ENCODE measurements around the gene OTOF. TPM values are rescaled to one million over a fixed set of nuclear protein-coding genes. Genes with fewer than 3 reads are reported as not detected.

OTOF gene
- total and polyA plus RNA-seq, 2 of the 13 experiments (the other 11 are each of a cell fraction or from before 2014, with no cell fraction given) = 0.04 TPM; not detected in 1

DNA sequence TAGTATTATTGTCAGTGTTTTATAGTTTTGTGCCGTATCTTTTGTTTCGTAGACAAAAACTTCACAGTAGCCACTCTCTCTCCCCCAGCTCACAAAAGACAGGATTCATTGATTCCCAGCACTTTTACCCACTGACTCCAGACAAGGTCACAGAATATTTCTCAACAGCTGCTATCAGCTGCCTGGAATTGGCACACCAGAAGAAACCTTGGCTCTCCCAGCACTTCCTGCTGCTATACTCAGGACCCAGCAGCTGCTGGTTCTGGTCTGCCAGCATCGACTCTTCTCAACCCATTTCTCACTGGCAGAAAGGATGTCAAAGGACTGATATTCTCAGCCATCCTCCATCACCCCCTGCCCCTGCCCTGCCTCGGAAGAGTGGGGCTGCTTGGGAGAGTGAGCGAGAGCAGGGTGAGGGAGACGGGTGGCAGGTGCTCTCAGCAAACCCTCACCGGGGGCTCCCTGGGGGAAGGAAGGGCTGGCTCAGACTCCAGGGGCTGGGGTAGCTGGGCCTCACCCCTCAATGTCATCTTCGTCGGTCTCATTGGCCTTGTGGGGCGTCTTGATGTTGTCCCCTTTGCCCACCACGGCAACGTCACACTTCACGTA, 6.1 kb upstream of the OTOF start (continued):
- TF ChIP-seq, protein P1, sequence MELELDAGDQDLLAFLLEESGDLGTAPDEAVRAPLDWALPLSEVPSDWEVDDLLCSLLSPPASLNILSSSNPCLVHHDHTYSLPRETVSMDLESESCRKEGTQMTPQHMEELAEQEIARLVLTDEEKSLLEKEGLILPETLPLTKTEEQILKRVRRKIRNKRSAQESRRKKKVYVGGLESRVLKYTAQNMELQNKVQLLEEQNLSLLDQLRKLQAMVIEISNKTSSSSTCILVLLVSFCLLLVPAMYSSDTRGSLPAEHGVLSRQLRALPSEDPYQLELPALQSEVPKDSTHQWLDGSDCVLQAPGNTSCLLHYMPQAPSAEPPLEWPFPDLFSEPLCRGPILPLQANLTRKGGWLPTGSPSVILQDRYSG (CRISPR knock-in tag; IDR thresholded peaks at IDR 0.05) = no peak
- TF ChIP-seq ZNF121 (CRISPR knock-in tag; IDR thresholded peaks at IDR 0.05) = no peak
- TF ChIP-seq, protein P2, sequence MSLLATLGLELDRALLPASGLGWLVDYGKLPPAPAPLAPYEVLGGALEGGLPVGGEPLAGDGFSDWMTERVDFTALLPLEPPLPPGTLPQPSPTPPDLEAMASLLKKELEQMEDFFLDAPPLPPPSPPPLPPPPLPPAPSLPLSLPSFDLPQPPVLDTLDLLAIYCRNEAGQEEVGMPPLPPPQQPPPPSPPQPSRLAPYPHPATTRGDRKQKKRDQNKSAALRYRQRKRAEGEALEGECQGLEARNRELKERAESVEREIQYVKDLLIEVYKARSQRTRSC (CRISPR knock-in tag; IDR thresholded peaks at IDR 0.05; ENCODE audit: low read depth) = no peak
- TF ChIP-seq, protein P3, sequence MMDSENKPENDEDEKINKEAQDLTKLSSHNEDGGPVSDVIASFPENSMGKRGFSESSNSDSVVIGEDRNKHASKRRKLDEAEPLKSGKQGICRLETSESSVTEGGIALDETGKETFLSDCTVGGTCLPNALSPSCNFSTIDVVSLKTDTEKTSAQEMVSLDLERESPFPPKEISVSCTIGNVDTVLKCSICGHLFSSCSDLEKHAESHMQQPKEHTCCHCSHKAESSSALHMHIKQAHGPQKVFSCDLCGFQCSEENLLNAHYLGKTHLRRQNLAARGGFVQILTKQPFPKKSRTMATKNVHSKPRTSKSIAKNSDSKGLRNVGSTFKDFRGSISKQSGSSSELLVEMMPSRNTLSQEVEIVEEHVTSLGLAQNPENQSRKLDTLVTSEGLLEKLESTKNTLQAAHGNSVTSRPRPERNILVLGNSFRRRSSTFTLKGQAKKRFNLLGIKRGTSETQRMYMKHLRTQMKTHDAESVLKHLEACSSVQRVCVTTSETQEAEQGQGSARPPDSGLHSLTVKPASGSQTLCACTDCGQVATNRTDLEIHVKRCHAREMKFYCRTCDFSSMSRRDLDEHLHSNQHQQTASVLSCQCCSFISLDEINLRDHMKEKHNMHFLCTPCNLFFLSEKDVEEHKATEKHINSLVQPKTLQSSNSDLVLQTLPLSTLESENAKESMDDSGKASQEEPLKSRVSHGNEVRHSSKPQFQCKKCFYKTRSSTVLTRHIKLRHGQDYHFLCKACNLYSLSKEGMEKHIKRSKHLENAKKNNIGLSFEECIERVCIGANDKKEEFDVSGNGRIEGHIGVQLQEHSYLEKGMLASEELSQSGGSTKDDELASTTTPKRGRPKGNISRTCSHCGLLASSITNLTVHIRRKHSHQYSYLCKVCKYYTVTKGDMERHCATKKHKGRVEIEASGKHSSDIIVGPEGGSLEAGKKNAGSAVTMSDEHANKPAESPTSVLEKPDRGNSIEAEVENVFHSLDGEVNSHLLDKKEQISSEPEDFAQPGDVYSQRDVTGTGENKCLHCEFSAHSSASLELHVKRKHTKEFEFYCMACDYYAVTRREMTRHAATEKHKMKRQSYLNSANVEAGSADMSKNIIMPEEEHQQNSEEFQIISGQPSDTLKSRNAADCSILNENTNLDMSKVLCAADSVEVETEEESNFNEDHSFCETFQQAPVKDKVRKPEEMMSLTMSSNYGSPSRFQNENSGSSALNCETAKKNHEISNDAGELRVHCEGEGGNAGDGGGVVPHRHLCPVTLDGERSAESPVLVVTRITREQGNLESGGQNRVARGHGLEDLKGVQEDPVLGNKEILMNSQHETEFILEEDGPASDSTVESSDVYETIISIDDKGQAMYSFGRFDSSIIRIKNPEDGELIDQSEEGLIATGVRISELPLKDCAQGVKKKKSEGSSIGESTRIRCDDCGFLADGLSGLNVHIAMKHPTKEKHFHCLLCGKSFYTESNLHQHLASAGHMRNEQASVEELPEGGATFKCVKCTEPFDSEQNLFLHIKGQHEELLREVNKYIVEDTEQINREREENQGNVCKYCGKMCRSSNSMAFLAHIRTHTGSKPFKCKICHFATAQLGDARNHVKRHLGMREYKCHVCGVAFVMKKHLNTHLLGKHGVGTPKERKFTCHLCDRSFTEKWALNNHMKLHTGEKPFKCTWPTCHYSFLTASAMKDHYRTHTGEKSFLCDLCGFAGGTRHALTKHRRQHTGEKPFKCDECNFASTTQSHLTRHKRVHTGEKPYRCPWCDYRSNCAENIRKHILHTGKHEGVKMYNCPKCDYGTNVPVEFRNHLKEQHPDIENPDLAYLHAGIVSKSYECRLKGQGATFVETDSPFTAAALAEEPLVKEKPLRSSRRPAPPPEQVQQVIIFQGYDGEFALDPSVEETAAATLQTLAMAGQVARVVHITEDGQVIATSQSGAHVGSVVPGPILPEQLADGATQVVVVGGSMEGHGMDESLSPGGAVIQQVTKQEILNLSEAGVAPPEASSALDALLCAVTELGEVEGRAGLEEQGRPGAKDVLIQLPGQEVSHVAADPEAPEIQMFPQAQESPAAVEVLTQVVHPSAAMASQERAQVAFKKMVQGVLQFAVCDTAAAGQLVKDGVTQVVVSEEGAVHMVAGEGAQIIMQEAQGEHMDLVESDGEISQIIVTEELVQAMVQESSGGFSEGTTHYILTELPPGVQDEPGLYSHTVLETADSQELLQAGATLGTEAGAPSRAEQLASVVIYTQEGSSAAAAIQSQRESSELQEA (CRISPR knock-in tag; IDR thresholded peaks at IDR 0.05; ENCODE audit: not compliant biosample characterization) = no peak

All from HepG2 (cell line).